ENCODE results near the gene LBH. TPM values are rescaled to one million over a fixed set of nuclear protein-coding genes. Genes with fewer than 3 reads are reported as not detected.
"Not testable (repeated sequence)": the region's sequence is repeated elsewhere in the genome, so short reads cannot be mapped to it uniquely, and the experiment has no call there.

LBH gene
- total RNA-seq, 1 donor from 2014 or later, result 134 TPM

DNA sequence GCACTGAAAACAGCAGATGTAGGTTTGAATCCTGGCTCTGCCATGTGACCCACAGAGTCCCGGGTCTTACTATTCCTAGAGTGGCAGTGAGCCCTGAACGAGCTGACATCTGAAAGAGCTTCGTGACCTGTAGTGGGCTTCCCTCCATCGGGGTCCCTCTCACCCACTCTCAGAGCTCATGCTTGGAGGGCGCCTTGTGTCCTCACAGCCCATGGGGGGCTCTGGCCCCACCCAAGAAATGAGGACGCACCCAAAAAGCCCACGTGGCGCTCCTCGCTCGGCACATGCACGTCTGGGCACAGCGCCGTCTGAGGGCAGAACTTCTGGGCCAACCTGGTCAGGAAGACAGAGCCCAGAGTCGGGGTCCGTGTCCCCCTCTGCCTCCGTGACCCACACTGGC lies 23.7 kb downstream of the LBH start:
- intact Hi-C loops (cut with micrococcal nuclease), result no loop called here

DNA sequence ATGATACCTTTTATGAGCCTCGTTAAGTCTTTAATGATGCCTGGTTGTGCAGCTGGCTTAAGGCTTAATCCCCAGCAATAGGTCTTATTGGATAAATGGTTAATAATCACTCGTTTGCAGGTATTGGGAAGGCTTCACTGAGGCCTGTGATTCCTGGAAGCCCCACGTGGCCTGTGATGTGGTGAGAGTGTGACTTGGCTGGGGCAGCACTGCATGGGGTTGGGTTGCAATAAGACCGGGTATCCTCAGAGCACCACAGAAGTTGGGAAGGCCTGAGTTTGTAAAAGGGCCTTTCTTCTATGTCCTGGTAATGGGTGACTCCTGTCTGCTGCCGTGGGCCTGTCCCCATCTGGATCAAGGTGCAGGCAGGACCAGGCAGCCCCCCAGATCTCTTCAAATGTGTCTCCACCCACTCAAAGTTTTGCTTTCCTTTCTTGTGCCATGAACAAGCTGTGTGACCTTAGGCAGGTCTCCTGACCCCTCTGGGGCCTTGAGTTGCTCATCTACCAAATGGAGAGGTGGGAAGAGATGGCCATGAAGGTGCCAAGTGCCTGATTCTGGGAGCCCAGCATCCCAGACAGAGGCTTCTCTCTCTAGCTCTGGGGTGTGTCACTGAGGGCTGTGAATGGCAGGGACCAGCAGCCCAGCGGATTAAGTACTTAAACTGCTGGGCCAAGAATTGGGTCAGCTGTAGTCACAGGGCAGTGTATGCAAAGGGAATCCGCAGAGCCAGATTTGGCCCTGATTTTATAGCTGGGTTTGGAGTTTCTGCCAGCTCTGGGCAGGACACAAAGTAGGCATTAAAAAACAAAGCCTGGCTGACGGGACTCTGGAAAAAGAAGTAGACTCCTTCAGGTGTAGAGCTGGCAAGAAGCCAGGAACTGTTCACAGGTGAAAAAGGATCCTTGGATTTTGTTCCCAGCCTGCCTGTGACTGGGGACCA lies 24.4 kb downstream of the LBH start:
- intact Hi-C loops (cut with micrococcal nuclease), result no loop called here

DNA sequence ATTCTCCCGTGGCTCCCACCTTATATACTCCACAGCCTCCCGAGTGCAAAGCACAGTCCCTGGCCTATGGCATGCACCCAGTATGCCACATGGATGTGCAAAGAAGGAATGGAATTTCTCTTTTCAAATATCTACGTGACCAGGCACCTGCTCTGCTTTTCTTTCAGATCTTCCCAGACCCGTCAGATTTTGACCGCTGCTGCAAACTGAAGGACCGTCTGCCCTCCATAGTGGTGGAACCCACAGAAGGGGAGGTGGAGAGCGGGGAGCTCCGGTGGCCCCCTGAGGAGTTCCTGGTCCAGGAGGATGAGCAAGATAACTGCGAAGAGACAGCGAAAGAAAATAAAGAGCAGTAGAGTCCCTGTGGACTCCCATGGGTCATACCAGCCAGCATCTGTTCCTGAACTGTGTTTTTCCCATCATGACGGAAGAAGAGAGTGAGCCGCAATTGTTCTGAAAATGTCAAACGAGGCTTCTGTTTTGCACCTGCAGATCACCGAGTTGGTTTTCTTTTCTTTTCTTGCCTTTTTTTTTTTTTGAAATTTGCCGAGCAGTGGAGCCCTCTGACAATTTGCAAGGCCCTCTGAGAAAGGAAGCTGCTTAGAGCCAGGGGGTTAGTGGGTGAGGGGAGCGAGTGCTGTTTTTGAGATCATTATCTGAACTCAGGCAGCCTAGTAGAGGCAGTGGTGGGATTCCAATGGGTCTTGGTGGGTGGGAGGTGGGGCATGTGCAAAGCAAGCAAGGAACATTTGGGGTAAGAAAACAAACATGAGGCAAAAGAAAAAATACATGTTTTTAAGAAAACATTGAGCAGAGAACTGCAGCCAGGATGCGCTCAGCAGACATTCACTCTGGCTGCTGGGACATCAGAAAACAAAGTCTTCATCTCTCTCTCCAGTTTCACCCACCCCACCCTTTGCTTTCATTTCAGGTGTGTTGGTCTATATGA lies 26.2 kb downstream of the LBH start:
- intact Hi-C loops (cut with micrococcal nuclease), result no loop called here

DNA sequence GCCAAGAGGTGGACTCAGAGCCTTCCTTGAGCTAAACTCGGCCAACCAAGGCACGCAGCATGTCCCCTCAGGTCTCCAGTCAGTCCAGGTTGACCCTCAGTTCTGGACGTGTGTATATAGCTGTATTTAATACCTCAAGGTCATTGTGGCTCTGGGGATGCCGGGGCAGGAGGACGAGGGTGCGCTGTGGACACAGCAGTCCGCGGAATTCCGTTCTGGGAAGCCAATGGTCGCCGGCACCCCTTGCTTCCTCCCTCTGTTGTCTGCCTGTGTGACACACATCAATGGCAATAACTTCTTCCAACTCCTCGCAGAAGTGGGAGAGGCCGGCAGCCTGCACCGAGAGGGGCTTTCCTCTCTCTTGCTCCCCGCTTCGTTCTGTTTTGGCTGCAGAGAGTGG lies 27.7 kb downstream of the LBH start:
- intact Hi-C loops (cut with micrococcal nuclease), result no loop called here

DNA sequence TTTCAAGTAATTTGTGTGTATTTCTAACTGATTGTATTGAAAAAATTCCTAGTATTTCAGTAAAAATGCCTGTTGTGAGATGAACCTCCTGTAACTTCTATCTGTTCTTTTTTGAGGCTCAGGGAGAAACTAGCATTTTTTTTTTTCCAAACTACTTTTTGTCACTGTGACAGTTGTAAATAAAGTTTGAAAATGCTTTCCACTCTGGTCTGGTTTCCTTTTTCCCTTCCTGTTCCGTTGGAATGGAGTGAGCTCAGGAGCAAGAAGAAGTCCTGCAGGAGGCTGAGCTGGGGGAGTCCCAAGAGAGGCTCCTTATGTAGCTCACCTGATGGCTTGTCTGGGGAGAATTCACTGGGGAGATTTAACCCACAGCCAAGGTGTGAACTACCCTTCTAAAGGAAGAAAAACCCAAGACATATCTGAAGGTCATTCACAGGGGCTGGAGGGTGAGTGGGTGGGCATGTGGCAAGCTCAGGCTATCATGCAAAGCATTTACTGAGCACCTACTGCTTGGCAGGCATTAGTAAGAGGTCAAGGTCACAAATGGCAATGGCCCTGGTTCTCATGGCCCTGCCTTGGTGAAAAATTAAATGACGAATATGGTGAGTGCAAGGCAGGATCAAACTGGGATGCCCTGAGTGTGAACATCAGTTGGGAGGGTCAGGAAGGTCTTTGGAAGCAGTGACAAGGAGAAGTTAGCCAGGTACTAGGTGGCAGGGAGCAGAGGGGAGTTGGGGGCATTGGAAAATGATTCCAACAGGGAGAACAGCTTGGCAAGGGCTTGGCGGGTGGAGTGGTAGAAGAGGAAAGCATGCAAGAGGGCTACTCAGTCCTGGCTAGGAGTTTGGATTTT lies 28.7 kb downstream of the LBH start:
- intact Hi-C loops (cut with micrococcal nuclease), result loop anchor here (2.0 kb wide), 1 partner anchor 55 kb away; no protein-coding TSS in a partner anchor

DNA sequence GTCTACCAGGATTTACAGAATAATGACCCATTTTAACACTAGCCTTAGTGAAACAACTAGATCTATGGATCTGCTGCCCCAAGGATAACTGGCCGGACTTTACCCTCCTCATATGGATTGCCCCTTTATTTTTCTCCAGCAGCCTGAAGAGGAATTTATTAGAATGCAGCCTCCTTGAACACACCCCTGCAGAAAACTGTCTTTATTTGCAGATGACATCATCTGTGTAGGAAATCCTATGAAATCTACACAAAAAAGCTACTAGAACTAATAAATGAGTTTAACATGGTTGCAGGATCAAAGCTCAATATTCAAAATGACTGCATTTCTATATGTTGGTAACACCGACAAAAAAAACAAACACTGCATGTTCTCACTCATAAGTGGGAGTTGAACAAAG lies 29.6 kb downstream of the LBH start:
- intact Hi-C loops (cut with micrococcal nuclease), result loop anchor here (1.0 to 2.0 kb wide), 3 partner anchors 54 to 186 kb away; partner anchors contain the start of gene LCLAT1

DNA sequence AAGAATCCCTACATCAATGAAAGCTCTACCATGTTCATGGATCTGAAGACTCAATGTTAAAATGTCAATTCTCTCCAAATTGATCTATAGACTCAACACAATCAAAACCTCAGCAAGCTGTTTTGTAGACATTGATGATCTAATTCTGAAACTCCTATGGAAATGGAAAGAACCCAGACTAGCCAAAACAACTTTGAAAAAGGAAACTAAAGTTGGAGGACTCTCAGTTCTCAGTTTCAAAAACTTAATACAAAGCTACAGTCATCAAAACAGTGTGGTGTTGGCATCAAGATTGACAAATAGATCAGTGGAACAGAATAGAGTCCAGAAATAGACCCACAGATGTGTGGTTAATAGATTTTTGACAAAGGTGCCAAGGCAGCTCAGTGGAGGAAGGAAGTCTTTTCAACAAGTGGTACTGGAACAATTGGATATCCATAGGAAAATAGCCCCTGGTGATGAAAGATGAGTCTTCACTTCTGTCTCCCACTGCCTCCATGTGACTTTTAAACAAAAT lies 30.4 kb downstream of the LBH start:
- intact Hi-C loops (cut with micrococcal nuclease), result loop anchor here (1.0 to 2.0 kb wide), 3 partner anchors 53 to 186 kb away; partner anchors contain the start of gene LCLAT1

DNA sequence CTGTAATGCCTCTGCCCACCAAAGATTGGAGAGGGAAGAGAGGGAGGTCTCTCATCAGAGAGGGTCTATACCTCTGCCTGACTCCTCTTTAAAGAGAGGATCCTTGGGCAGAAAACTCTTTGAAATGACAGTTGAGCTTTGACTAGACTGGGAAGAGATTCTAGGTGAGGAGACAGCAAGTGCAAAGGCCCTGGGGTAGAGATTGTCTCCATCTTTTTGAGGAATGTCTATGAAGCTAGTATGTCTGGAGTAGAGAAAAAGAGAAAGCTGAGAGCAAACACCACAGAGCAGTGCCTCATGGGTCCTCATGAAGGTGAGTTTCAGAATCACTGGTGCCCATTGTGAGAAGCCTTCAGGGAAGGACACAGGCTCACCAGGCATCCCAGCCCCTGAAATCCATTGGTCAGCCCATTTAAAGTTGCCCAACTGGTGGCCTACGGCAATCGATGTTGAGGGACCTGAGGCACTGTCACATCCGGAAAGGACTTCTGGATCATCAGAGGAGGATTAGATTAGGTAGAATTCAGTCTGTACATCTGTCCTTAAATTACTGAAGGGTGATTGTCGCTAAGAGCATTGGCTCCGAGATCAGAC lies 31.5 kb downstream of the LBH start:
- intact Hi-C loops (cut with micrococcal nuclease), result no loop called here

DNA sequence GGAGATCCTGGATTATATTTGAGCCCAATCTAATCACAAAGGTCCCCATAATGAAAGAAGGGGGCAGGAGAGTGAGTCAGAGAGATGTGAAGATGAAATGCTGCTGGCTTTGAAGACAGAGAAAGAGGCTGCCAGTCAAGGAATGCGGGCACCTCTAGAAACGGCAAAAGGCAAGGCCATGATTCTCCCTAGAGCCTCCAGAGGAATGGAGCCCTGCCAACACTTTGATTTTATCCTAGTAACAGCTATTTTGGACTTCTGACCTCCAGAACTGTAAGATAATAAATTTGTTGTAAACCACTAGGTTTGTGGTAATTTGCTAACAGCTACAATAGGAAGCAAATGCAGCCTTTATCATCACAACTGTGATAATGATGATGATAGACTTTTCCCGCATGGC lies 32.9 kb downstream of the LBH start:
- intact Hi-C loops (cut with micrococcal nuclease), result no loop called here

DNA sequence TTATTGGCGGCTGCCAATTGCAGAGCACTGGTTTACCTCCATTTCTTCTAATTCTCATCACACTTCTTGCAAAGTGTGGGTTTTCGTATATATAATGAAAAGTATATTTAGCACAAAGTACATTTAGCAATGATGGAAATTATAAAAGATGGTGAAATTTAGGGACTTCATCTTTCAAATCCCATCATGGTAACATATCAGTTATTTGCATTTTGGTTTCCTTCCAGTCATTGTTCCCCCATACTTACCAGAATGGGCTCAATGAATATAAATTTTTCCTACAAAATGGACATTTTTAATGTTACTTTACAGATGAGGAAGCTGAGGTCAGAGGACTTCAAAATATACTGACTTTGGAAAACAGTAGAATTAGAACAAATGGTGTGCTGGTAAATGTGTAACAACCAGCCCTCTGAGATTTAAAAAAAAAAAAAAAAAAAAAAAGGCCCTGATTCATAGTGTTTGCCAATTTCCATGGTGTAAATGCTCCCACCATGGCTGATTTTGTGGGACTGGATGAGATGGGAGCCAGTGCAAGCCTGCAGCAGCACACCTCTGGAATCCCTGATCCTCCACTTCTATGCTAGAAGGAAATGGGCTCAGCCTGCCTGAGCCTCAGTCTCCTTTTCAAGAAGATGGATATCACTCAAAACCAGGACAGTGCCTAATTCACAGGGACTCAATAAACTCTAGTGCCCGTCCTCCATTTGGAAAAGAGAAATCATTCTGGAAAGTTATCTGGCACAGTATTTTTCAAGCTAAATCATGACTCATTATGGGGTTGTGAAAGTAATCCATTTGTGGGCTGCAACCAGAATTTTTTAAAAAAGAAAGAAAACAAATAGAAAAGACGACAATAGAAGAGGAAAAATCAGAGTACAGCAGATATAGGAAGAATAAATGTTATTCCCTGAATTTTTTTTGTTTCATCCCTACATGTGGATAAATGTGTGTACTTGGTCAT lies 34.0 kb downstream of the LBH start:
- intact Hi-C loops (cut with micrococcal nuclease), result loop anchor here (1.0 to 2.0 kb wide), 9 partner anchors 13 to 182 kb away; partner anchors contain the start of genes LCLAT1 and YPEL5

DNA sequence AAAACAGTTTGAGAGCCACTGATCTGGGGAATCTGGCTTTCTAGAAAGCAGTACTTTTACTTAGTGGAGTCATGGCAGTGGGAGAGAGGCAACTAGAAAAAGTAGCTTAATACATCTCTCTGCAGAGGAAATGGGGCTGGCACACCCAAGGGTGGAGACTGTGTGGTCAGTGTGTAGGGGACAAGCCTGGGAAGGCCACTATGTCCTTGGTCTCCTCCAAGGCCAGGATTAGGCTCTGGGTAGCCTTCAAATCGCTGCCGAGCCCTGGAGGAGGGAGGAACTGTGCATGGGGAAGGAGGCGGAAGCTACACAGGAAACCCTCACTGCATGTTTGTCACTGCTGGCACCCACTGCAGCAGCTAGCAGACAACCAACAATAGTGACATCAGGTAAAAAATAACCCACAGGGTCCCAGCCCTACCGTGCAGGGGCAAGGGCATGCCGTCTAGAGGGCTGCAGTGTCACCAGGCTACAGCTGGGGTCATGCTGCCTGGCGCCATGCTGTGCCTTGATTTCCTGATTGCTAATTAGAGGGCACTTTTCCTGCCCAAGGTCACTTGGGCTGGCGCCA lies 34.8 kb downstream of the LBH start:
- intact Hi-C loops (cut with micrococcal nuclease), result loop anchor here (1.0 to 2.0 kb wide), 9 partner anchors 13 to 181 kb away; partner anchors contain the start of genes LCLAT1 and YPEL5

DNA sequence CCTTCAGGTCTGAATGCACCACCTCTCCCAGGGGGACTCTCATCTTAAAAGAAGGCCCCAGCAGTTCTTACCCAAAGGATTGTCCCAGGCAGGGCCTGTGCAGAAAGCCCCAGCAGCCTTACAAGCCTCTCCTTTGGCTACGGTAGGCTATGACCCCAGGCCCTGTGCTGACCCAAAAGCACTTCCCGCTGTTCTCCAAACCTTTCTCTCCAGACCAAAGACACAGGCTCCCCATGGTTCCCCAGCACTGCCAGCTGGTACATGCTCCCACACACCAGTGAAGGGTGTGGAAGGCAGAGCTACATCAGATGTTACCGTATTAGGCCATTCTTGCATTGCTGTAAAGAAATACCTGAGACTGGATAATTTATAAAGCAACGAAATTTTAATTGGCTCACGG lies 35.4 kb downstream of the LBH start:
- intact Hi-C loops (cut with micrococcal nuclease), result loop anchor here (1.0 to 2.0 kb wide), 9 partner anchors 14 to 181 kb away; partner anchors contain the start of genes LCLAT1 and YPEL5

DNA sequence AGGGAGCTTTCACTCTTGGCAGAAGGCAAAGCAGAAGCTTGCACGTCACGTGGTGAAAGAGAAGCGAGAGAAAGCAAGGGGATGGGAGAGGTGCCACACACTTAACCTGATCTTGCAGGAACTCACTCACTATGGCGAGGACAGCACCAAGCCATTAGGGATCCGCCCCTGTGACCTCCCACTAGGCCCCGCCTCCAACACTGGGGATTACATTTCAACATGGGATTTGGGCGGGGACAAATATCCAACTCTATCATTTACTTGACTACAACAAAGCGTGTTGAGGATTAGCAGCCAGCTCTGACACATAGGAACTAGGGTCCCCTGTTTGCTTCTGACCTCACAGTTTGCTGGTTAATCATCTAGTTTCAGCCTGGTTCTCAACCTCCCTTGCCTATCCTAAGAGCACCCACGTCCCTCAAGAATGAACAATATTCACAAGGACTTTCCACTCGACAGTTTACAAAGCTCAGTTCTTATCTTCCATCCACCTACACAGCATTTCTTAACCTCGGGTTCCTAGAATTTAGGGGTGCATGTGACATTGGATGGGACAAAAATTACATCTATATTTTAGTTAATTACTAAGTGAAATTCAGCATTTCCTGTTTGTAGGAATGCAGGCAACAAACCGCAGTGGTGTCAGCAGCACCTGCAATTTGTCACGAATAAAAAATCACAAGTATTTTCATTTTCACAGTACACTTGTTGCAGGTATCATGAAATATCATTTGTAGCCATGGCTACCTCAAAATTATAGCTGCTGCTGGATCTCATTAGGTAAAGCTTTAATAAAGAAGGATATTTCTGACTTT lies 36.0 kb downstream of the LBH start:
- intact Hi-C loops (cut with micrococcal nuclease), result loop anchor here (2.0 kb wide), 3 partner anchors 15 to 121 kb away; partner anchors contain the start of gene YPEL5

DNA sequence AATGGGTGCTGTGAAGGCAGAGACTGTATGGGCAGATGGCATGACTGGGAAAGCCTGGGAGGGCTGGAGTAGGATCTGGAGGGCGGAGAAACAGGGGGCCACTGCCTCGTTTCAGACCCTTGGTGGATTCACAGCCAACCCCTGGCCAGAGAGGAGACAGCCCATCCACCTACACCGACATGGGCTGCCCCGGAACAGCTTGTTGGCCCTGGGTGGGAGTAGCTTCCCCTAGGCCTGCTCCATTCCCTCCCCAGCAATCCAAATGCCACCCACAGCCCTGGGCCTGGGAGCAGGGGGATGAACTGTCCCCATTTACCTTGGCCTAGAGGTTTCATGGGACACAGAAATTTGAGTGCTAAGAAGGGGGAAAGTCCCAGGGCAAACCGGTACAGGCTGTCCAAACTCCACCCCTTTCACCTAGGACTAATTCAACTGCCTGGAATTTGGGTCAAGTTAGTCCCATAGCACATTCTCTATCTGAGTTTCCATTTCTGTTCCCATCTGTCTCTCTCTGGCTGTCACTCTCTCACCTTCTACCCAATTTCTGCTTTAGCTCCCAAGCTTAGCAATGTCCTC lies 37.0 kb downstream of the LBH start:
- intact Hi-C loops (cut with micrococcal nuclease), result no loop called here

DNA sequence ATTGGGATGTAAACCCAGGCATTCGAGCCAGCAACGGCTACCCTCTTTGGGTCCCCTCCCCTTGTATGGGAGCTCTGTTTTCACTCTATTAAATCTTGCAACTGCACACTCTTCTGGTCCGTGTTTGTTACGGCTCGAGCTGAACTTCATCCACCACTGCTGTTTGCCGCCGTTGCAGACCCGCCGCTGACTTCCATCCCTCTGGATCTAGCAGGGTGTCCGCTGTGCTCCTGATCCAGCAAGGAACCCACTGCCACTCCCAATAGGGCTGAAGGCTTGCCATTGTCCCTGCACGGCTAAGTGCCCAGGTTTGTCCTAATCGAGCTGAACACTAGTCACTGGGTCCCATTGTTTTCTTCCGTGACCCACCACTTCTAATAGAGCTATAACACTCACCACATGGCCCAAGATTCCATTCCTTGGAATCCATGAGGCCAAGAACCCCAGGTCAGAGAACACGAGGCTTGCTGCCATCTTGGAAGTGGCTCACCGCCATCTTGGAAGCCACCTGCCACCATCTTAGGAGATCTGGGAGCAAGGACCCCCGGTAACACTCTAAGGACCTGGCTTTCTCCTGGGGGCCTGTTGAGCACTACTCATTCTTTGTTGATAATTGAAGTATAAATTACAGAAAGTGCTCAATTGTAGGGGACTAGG lies 37.9 kb downstream of the LBH start:
- intact Hi-C loops (cut with micrococcal nuclease), result not testable (repeated sequence)

DNA sequence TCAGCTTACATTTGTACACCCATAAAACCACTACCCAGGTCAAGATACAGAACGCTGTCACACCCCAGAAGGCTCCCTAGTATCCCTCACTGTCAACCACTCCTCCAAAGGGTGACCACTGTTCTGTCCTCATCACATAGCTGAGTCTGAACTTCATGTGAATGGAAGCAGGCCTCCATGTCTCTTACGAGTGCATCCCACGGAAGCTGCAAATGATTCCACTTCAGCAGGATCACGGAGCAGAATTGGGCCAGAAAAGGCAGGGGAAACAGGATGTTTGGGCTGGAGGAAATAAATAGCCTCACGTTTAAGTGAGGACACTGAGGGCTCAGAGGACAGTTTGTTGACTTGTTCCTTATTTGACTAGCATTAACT lies 38.4 kb downstream of the LBH start:
- intact Hi-C loops (cut with micrococcal nuclease), result no loop called here

DNA sequence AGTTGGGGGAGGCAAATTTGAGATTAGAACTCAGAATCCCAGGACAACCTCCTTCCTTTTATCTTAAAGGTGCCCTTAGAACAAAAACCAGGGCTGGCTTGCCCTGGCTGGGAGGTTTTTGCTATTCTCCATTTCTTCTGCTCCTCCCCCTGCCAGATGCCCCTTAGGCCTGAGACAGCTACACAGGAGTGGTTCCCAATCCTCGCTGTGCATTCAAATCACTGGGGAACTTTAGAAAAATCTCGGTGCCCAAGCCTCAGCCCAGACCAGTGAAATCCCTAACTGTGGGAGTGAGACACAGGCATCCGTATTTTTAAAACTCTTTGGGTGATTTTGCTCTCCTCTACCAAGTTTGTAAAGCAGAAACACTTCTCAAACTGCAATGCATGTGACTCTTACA lies 38.8 kb downstream of the LBH start:
- intact Hi-C loops (cut with micrococcal nuclease), result no loop called here
